ENCODE data around the gene KIF13A.
A peak's percentile ranks its signal among the peaks of the same experiment; 100 is the strongest.
"Not testable (repeated sequence)": the region's sequence is repeated elsewhere in the genome, so short reads cannot be mapped to it uniquely, and the experiment has no call there.

The KIF13A gene

DNA sequence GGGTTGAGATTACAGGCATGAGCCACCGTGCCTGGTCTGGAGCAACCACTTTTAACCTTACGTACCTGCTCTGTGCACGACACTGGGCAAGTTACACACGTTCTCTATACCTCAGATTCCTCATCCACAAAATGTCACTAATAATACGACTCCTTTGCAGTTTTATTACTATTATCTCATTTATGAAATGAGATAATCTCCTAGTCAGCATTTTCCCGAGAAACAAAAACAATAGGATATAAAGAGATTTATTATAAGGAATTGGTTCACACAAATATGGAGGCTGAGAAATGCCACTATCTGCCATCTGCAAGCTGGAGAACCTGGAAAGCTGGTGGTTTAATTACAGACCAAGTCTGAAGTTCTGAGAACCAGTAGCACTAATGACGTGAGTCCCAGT is 12.0 kb upstream of the KIF13A start:
- no peak for DNase-seq (ENCODE audit: low read depth in 4 of 4, low spot score in 1 of 4)

DNA sequence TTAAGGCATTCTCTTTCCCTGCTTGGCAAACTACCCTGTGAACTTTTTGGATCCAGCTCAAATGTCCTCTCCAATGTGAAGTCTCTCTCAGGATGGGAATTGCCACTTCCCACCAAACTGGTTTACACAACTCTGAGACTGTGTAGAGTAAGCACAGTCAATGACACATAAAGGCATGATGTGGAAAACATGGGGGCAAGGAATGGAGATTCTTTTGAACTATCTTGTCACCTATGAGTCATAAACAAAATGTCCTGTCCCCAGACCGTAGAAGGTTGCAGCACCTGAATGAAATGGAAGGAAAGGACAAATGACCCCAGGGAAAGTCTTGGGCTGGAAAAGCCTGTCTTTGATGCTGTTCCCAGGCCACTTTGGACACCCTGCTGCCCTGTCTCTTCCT is 11.0 kb upstream of the KIF13A start:
- no peak for DNase-seq (ENCODE audit: low read depth in 4 of 4, low spot score in 1 of 4)

DNA sequence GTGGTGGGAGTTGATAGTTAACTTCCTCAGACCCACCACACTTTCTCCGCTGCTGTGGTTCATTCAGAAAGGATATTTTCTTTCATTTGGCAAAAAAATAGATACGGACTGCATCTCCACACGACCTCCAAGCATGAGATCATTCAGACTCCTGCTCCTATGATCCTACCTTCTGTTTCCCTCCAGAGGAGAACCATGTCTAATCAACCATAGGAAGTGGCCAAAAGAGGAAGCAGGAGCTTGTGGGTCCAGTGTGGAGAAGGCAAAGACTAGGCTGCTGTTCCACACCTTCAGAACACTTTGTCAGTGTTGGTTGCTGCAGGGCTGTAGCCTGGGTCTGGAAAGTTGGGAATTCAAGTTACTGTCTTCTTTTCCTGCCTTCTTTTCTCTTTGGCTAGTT is 10.6 kb upstream of the KIF13A start:
- DNase-seq (ENCODE audit: low read depth in 4 of 4, low spot score in 1 of 4) = no peak

DNA sequence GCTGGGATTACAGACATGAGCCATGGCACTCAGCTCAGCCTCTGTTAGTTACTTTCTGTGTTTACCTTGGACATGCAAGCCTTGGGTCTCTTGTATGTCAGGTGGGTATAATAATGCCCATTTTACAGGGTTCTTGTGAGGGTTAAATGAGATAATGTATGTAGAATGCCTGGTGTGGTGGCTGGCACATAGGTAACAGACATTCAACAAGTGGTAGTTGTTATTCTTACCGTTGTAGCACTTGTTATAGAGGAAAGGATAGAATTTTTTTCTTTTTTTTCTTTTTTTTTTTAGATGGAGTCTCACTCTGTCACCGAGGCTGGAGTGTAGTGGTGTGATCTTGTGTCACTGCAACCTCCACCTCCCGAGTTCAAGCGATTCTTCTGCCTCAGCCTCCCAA is 8.0 kb upstream of the KIF13A start:
- DNase-seq (ENCODE audit: low read depth in 4 of 4, low spot score in 1 of 4) = no peak

DNA sequence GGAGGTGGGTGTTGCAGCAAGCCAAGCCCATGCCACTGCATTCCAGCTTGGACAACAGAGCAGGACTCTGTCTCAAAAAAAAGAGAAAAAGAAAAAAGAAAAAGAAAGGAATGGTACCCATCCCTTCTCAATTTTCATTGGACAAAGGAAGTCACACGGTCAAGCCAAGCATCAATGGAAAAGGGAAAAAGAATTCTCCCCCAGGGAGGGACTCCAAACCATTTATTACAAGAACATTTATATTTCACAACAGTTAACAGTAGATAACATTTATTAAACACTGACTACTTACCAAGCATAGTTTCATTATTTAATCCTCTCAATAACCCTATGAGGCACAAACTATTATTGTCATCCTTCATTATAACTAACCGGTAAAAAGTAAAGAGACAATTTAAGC is 6.6 kb upstream of the KIF13A start:
- DNase-seq (ENCODE audit: low read depth in 4 of 4, low spot score in 1 of 4) = no peak

DNA sequence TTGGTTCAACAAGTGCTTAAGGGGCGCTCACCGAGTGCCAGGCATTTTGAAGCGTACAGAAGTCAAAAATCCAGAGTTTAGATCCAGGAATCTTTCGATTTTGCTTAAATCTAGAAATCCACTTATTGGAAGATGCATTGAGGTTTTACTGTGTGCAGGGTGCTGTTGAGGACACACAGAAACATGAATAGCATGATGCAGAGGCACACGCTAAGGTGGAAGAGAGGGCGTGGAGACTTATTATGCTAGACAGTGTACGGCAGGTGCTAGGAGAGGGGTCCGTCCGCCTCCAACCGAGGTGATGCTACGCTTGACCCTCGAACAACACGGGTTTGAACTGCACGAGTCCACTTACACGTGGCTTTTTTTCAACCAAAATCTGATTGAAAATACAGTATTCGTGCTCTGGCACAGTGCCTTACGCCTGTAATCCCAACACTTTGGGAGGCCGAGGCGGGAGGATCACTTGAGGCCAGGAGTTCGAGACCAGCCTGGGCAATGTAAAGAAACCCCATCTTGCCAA is 1.0 kb upstream of the KIF13A start:
- DNase-seq (ENCODE audit: low read depth in 4 of 4, low spot score in 1 of 4) = no peak

DNA sequence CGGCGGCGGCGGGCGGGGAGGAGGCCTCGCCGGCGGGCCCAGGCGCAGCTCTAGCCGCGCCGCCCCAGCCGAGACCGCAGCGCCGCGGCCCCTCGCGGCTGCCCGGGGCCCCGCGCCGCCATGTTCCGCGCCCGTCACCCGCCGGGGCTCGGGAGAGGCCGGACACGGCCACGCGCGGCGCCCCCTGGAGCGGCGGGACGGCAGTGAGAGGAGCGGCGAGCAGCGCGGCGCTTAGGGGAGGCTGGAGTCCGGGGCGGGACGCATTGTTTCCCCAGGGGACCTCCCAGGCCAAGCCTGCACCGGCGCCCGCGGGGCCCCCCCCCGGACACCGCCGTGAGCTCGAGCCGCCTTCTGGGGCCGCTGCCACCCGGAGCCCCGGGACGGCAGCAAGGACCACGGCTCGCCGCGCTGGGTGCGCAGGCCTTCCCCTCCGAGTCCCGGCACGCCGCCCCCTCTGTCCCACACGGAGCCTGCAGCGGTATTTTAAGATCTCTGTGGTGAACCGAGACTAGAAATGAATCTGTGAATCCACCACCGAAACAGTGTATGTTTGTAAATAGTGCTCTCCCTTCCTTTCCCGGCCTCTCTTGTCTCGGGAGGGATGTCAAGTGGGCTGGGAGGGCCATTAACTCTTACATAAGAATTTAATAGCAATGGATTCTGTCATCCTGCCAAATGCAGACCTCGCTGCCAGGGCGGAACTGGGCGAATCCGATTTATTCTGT is 424 bp upstream of the KIF13A start:
- DNase-seq (ENCODE audit: low read depth in 4 of 4, low spot score in 1 of 4) = peak in 1 of 4 experiments; percentile 26

DNA sequence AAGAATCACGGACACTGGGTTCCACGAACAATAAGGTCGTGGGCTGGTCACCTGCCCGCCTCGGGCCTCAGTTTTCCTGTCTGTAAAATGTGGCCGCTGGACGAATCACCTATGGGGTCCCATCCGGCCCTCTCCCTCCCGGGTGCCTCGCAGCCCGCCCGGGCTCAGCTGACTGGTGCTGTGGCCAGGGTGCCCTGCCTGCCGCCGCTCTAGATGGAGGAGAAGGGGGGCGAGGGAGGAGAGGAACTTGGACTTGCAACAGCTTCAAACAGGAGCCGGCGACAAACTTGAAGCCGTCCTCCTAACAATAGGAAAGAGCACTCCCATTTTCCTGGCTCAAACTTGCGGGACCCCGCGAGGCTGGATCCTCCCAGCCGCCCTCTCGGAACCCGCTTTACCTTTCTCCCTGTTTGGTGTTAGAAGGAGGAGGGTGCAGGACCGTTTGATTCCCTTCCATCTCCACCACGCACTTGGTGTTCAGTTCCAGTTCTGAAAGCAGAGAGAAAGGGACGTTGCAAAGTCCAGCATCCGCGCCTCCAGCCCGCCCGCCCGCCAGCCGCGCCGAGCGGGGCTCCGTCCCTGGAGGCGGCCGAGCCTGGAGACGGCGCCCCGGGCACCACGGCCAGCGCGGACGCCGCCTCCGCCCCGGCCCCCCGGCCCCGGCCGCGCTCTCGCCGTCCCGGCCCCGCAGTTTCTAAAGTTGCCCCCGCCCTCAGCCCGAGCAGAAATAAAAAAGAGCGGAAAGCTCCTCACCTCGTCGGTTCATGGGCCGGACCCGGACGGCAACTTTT is 584 bp downstream of the KIF13A start:
- DNase-seq (ENCODE audit: low read depth in 4 of 4, low spot score in 1 of 4) = no peak

DNA sequence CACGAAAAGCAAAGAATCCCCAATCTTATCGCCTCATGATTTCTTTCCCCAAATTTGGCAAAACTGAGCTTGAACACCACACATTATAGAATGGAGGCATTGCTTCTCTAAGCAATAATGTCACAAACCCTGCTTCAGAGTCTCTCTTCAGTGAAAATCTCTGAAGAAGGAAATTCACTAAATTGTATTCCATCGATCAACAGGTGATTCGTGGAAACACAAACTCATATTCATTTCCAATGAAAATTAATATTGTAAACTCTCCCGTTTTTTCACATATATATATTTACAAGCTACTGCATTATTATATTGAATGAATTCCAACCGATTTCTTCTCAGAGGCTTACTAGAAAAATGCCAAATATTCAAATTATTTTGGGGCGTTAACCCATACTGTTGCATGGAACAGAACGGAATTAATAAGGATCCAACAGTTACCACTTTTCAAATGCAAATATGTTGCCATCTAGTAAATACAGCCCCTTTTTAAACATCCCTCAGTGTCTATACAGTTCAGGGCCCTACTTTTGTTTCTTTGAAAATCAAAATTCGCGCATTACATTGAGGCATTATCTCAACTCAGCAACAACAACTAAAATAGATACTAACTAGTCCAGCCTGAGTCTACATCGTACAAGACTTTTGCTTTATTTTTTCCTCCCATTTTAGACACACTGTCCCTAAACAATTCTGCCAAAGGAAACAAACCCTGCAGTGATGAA is 1.3 kb downstream of the KIF13A start:
- DNase-seq (ENCODE audit: low read depth in 4 of 4, low spot score in 1 of 4) = no peak

DNA sequence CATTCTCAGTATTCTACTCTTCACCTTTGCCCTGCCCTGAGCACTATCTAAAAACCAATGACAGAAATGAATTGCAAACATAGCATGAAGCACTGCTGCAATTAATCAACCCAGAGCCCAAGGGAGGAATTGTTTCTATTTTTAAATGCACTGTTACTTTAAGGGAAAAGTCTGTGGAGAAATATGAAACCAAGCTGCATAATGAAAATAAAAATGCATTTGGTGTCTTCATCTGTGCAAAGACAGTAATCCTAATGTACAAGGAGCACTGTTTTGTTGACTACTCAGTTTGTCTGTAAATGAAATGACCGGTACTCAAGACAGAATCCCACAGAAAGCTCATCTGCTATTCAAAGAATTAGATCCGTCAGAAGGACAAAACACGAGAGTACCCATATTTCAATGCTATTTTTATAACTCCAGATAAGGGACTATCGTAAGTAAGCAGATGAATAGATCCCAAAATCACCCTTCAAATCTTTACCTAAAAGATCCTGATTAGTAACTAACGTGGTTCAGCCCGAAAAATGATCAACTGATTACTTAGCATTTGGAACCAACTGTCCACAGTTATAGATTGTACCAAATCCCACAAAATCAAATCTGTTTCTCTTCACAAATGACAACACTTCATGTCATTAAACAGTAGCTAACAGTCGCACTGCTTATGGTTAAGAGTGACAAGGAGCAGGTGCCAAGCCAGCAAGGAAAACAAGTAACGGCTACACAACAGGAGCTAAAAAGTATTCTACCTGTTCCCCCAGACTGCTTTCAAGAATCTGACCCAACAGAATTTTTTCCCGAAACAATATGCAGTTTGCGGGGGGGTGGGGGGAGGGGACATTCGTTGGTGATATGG is 2.4 kb downstream of the KIF13A start:
- DNase-seq (ENCODE audit: low read depth in 4 of 4, low spot score in 1 of 4) = no peak

DNA sequence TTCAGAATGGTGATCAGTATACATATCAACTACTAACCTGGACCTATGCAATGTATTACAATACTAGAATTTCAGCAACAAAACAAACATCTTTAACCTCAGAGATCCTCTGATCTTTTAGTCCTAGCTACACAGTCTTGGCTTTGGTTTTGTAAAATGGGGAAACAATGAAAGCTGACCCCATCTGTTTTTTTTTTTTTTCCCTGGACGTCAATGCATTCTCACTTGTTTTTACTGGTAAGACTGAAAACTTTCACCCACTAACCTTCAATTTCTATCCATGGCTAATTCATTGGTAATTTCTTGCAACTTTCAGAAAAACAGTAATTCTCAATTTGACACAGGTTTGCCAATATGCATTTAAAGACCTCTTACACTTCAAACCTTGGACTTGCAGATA is 3.0 kb downstream of the KIF13A start:
- DNase-seq (ENCODE audit: low read depth in 4 of 4, low spot score in 1 of 4) = no peak

DNA sequence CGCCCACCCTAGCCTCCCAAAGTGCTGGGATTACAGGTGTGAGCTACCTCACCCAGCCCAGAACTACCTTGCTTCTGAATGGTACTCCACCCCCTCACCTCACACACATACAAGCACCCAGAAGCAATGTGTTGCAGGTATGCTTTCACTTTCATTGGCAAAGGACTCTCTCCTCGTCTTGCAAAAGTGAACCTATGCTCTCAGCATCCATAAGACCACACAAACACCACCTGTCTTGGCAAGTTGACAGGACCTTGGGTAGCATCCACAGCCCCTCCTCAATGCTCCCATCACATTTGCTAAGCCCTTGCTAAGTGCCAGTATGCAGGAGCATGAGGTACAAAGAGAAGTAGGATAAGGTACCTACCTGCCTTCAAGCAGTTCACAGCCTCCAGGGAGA is 3.7 kb downstream of the KIF13A start:
- DNase-seq (ENCODE audit: low read depth in 4 of 4, low spot score in 1 of 4) = no peak

DNA sequence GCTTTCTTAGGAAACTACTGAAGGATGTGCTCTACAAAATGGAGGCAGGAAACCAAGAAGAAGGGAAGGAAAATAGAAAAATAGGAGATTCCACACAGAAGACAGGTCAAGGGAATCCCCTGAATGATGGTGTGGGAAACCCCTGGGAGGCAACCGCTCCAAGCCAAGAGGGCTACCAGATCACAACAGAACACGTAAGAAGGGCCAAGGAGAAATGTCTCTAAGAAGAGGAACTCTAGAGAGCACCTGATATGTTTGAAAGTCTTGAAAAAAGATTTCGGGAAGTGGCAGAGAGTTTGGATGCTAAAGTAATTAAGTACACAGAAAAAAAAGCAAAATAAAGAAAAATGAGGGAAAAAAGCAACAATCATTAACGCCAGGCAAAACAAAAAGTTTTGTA is 7.1 kb downstream of the KIF13A start:
- no peak for DNase-seq (ENCODE audit: low read depth in 4 of 4, low spot score in 1 of 4)

DNA sequence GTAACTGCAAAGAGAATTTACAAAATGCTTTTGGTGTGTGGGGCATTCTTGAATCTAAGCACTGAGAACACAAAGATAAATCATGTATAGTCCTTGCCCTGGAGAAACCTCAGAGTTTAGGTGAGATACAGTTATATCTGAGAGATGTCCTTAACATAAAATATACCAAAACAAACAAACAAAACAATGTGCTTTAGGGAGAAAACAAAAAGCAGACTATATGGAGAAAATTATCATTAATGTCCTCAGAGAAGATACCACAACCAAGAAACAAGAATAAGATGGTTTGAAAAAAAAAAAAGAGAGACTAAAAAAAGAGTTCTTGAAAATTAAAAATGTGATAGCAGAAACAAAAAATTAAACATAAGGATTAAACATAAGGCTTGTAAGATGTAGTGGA is 8.0 kb downstream of the KIF13A start:
- no peak for DNase-seq (ENCODE audit: low read depth in 4 of 4, low spot score in 1 of 4)

DNA sequence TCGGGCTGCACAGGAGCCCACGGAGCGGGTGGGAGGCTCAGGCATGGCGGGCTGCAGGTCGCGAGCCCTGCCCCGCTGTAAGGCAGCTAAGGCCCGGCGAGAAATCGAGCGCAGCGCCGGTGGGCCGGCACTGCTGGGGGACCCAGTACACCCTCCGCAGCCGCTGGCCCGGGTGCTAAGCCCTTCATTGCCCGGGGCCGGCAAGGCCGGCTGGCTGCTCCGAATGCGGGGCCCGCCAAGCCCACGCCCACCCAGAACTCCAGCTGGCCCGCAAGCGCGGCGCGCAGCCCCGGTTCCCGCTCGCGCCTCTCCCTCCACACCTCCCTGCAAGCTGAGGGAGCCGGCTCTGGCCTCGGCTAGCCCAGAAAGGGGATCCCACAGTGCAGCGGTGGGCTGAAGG is 11.2 kb downstream of the KIF13A start:
- not testable (repeated sequence) for DNase-seq (ENCODE audit: low read depth in 4 of 4, low spot score in 1 of 4)

DNA sequence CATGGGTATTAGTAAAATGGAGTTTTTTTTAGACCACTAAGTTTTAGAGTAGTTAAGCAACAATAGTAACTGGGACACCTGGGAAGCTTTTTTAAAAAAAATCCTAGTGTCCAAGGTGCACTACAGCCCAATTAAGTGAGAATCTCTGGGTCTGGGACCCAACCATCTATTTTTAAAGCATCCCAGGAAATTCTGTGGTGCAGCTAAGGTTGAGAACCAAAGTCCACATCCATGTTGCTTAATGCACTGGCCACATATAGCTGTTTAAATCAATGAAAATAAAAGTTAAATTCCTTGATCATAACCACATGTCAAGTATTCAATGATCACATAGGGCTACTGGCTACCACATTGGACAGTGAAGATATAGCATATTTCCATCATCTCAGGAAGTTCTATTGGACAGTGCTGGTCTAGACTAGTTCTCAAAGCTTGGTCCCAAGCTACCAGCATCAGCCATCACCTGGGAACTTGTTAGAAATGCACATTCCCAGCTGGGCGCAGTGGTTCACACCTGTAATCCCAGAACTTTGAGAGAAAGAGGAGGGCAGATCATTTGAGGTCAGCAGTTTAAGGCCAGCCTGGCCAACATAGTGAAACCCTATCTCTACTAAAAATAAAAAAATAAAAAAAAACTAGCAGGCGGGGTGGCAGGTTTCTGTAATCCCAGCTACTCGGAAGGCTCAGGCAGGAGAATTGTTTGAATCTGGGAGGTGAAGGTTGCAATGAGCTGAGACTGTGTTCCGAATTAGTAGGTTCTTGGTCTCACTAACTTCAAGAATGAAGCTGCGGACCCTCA is 12.7 kb downstream of the KIF13A start:
- no peak for DNase-seq (ENCODE audit: low read depth in 4 of 4, low spot score in 1 of 4)

DNA sequence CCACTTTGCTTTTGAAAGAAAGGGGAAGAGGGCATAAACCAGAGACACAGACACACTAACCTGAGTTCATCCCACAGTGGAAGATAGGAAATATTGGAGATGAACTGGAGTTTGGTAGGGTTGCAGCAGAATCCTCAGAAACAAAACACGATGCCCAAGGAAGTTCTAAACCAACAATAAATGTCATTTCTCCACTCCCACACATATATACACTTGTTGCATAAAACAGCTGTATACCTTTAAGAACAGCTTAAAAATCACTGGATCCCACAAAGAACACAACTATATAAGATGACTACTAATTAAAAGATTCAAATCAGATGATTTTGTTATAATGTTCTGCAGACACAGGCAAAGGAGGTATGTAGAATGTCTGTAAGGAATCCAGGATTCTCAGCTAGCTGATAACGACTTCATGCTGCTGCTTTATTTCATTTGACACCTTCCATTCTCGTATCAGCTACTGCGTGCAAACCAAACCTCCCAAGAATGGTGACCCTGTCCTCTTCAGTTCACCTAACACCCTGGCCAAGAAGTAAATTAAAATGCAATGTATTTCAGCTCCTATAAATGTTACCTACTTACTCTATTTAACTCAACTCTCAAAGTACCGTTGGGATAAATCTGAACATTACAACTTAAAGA is 14.3 kb downstream of the KIF13A start:
- no peak for DNase-seq (ENCODE audit: low read depth in 4 of 4, low spot score in 1 of 4)

DNA sequence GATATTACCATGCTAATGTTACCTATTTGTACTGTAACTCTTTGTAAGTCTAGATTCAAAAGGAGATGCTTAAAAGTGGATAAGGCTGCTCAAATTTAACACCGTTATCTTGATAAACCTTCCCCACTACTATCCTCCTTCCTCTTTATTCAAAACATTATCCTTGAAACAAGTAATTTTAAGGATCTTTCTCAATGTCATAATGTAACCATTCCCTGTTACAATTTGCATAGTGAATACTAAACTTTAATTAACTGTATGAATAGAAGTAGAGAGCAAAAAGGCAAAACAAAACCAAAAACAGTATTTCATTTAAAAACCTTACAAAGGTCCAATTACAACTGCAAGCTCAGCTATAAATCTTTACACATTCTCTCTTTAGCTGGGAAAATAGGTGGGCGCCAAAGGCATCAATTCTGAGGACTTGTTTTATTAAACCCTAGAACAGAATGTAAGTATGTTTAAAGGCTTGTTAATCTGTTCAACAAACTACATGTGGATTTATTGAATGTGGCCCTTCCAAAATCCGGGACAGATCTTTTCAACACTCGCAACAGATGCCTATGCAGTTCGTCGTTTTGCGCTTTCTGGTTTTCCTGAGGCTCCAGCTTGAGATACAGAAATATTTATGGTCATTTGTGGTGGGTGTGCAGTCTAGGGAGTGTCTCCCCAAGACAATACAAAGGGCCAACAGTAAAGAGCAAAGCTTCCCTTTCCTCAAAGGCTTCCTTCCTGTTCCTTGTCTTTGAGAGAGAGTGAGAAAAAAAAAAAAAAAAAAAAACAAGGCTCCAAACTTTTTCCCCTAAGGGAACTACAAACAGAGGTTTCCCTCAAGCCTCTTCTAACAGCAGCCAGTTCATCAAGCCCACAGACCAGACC is 15.1 kb downstream of the KIF13A start:
- DNase-seq (ENCODE audit: low read depth in 4 of 4, low spot score in 1 of 4) = no peak
